ENCODE measurements around the gene VPS33B.

The VPS33B gene

DNA sequence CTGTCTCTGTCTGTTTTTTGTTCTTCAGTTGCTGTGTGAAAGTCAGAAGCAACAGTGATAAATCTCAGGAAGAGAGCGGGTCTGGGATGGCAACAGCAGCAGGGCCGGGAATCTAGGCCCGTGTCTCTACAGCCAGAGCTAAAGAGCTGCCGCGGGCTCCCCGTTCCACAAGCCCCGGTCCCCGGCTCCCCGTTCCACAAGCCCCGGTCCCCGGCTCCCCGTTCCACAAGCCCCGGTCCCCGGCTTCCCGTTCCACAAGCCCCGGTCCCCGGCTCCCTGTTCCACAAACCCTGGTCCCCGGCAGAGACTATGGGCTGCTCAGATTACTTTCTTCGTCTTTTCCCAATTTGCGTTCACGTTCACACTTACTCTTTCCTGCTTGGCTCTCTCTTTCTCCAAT lies 48.2 kb downstream of the VPS33B start:
- DNase-seq (ENCODE audit: low spot score), result no peak

DNA sequence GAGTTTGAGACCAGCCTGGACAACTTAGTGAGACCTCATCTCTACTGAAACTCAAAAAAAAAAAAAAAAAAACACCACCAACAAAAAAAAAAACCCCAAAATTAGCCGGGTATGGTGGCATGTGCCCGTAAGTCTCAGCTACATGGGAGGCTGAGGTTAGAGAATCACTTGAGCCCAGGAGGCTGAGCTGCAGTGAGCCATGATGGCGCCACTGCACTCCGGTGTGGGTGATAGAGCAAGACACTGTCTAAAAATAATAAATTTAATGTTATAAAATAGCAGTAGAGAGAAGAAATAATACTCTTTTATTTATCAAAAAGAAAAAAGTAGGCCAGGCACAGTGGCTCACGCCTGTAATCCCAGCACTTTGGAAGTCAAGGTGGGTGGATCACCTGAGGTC lies 50.3 kb downstream of the VPS33B start:
- no peak for DNase-seq (ENCODE audit: low spot score)

DNA sequence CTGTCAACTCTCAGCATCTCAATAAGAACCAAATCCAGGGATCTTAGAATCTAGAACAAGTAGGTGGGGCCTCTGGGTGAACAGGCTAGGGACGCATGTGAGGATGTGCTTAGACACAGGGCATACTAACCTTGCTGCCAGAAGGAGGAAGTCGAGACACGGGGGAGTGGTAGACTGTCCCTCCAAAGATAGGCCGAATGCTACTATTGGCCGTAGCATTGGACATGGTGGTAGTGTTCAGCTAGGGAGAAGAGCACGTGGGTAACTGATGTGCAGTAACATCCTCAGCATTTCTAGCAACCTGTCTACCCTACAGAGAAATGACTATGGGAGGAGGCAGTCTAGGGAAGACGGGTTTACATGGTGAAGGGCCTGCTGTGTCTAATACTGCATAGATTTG lies 52.1 kb downstream of the VPS33B start:
- no peak for DNase-seq (ENCODE audit: low spot score)

DNA sequence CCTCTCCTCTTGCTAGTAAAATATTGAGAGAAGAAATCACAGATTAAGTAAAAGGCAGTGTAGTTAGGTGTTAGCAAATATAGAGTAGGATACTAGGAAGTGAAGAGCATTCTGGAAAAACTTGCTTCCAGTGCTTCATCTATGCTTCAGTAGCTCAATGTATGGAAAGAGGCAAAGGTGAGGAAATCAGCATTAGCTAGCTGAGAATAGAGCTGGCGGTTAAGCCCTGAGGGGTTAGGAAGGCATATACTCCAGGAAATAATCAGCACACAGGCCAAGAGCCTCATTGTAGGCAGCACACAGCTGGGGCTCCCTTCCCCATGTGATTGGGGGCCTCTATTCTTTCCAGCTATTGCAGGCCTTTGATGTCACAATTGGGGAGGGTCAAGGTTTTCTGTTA lies 54.0 kb downstream of the VPS33B start:
- no peak for DNase-seq (ENCODE audit: low spot score)

DNA sequence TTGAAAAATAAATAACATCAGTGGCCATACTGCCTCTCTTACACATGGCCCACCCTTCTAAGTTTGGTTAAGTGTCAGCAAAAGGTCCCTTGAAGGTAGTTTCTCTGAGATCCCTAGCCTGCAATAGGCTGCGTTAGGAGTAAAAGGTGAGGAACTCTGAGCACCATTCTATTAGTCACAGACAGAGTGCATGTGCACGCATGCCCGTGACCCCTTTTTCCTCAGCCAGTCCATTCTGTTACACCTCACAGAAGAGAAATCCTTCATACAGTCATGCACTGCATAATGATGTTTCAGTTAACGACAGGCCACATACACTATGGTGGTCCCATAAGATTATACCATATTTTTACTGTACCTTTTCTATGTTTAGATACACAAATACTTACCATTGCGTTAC lies 55.2 kb downstream of the VPS33B start:
- DNase-seq (ENCODE audit: low spot score), result no peak

DNA sequence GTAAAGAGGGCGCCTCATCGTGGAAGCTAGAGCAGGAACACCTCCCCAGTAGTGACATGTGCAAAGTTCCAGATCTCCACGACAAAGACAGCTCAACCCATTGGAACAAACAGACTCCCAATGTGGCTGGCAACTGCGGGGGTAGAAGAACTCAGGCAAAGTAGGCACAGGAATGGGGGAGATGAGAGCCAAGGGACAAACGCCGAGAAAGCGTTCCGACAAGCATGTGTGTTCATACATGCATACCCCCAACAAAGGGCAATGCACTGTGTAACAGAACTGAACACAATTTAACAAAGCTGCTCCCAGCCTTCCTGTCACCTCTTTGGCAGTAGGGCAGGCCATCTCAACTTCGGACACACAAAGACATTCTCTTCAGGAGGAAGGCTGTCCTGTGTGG lies 56.1 kb downstream of the VPS33B start:
- no peak for DNase-seq (ENCODE audit: low spot score)

DNA sequence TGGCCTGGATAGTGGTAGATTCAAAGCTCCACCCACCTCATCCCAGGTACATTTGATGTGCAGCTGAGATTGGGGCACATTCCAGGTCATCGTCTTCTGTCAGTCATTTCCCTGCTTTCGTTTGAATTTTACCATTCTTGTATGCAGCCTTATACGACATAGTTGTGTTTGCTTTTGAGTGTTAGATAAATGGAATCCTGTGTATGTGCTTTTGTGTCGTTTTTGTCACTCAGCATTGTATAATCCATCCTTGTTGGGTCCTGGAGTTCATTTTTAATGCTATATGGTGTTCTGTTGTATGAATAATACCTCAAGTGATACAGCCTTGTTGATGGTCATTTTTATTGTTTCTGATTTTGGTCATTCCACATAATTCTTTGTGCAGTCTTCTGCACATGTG lies 60.4 kb downstream of the VPS33B start:
- DNase-seq (ENCODE audit: low spot score), result no peak

DNA sequence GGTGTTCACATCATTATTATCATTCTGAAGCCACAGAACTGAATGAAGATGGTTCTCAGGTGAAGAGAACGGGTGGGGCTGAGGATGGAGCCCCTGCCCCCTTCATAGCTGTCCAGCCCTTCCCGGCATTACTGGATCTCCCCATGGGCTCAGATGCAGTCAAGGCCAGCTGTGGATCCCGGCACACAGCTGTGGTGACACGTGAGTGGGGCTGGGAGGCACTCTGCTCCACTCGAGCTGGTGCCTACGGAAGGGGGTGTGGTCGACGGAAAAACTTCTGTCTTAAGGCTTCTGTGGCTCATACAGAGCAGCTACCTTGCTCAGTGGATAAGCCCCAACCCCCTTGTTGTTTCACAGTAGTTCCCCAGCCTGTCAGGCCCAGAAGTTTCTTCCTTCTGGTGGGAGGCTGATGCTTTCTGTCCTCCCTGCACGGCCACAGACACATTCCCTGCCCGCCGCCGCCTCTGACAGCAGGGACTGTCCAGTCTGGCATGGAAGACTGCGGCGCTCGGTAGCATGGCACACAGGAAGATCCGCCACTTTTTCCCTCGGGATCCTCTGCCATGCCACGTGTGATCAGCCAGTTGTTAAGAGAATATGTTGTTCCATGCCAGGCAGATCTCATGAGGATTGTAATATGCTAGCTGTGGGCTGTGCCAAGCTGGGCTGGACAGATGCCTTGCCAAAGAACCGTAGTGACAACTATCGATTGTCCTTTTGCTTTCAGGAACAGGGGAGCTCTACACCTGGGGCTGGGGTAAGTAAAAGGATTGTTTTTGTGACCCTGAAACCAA lies 61.9 kb downstream of the VPS33B start:
- no peak for DNase-seq (ENCODE audit: low spot score)

DNA sequence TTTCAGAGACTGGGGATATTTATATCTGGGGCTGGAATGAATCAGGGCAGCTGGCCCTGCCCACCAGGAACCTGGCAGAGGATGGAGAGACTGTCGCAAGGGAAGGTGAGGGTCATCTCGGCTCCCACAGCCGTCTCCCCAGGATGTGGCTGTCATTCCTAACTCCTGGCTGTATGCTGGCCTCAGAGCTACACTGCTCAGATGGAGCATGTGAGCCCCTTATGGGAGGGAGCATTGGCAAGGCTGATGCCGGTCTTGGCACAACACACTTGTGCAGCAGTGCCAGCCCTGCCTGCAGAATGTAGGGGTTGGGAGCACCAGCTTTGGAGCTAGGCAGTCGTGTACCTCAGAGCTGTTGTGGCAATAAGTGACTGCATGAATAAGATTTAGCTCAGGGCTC lies 62.5 kb downstream of the VPS33B start:
- DNase-seq (ENCODE audit: low spot score), result peak; percentile 70

DNA sequence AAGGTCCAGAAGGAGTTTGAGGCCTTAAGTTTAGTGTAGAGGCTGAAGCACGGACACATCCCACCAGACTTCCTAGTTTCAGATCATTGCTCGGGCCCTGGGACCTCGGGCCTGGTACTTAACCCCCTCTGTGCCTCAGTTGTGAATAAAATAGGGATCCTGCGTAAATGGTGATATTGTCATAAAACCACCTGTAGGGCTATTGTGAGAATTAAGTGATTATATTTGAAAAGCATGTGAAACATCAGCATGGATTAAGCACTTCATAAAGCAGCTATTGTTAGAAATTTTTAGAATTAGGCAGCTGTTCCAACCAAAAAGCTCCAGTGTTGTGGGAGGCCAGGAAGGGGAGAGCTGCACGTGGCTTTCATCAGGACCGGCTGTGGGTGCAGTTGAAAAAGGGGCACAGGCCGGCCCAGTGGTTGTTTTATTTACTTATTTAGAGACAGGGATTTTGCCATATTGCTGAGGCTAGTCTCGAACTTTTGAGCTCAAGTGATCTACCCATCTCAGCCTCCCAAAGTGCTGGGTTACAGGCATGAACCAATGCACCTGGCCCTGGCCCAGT lies 63.3 kb downstream of the VPS33B start:
- DNase-seq (ENCODE audit: low spot score), result no peak

DNA sequence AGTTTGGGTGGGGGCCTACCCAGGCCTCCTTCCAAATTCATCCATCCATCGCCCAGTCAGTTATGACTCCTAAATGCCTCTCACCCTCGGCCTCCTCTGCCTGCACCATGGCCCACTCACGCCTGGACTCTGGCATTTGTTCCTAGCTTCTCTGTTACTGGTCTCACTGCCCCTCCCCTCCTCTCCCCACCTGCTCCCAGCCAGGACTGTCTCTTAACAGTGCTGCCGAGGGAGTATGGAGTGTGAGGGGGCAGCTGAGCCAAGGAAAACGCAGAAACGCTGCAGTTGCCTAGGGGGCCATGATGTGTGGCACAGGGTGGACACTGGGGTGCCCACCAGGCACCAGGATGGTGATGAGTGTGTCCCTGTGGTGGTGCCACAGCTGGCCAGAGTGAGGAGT lies 64.6 kb downstream of the VPS33B start:
- DNase-seq (ENCODE audit: low spot score), result no peak

DNA sequence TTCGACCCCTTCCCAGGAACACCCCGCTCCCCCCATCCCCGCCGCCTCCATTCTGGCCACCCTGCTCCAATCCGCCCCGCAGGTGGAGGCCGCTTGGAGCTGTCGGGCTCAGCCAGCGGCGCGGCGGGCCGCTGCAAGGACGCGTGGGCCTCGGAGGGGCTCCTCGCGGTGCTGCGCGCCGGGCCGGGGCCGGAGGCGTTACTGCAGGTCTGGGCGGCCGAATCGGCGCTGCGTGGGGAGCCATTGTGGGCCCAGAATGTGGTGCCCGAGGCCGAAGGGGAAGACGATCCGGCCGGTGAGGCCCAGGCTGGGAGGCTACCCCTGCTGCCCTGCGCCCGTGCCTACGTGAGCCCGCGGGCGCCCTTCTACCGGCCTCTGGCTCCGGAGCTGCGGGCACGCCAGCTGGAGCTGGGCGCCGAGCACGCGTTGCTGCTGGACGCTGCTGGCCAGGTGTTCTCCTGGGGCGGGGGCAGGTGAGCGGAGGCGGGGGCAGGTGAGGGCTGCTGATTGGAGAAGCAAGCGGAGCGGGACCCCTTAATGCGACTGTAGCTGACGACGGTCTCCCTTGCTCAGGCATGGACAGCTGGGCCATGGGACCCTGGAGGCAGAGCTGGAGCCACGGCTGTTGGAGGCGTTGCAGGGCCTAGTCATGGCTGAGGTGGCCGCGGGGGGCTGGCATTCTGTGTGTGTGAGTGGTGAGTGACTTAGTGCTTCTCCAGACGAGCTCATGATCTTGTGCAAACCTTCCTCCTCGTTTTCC lies 65.2 kb downstream of the VPS33B start:
- DNase-seq (ENCODE audit: low spot score), result peak; percentile 17

DNA sequence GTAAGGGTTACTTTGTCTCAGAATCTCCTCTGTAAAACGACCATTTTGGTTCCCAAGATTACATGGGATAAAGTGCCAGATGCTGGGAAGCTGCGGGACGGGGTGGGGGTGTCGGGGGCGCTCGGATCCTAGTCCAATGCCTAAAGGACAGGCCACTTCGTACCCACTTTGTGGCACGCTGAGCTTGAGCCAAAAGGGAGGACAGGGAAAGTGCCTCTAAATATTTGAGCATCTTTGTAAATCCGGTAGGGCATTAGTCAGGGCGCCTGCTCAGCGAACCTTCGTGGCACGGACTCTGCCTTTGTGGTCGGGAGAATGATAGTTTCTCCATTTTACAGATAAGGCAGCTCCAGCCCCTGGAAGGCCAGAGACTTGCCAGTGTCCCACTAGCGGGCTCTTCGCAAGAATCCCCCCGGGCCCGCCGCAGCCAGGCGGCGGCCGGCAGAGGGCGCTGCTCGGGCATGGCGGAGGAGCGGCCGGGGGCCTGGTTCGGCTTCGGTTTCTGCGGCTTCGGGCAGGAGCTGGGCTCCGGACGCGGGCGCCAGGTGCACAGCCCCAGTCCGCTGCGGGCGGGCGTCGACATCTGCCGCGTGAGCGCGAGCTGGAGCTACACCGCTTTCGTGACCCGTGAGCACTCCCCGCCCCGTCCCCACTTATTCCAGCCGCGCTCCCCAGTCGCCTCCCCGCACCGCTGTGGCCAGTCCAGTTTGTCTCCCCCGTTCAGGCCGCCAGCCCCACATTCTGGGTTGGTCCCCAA lies 65.9 kb downstream of the VPS33B start:
- DNase-seq (ENCODE audit: low spot score), result peak; percentile 89

DNA sequence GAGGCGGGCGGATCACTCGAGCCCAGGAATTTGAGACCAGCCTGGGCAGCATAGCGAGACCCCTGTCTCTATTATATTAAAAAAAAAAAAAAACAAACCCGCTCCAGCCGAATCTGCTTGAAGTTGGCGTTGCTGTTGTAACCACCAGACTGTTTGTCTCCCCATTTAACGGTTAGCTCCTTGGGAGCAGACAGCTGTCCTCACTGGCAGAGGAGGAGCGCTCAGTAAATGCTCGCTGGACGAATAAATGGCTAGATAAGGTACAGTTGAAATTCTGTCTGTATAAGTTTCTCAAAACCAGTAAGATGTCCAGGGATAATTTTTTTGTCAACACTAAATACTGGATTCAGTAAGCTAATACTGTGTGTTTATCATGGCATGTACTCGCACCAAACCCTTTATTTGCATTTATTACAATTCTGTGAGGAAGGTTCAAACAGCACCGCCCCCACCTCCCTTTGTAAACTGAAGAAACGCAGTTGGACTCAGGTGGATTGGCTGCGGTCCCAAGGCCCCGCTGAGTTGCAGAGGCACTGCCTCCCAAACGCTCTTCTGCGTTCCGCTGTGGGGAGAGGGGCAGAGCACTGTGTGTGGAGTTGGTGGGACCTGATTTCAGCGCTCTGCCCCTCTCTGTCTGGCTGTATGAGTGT lies 66.6 kb downstream of the VPS33B start:
- DNase-seq (ENCODE audit: low spot score), result no peak

DNA sequence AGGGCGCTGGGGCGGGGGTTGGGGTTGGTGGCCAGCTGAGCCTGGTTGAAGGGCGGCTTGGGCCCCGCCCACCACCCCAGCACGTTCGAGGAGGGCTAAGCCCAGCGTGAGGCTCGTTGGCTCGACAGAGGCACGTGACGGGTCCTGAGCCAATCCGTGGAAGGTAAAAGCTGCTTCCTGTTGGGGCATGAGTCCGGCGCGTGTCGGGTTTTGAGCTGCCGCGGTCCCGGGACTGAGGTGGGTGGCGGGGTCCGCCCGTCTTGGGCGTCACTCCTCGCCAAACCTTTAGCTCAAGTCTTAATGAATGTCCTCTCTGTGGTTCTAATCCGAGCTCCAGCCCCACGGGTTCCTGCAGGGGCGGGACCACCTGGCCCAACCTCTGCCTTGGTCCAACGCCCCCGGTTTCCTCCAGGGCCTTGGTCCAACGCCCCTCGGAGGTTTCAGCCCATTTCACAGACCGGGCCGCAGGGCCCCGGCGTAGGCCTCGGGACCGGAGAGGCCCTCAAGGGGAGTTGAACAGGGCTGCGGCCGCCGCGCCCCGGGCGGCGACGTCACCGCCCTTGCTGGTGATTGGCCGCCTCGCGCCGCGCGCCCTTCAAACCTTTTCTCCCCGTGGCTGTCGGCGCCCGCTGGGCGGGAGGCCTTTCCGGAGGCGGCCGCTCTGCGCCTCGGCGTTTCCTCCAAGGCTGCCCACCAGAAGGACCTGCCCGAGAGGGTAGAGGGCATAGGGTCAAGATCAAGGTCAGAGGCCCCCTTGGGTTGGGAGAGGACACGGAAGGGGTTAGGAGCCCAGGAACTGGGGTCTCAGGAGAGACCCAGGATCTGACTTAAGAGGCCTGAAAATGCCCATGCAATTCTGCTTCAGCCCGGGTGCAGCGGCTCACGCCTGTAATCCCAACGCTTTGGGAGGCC lies 67.4 kb downstream of the VPS33B start, which contains the start of gene RCCD1:
Gene RCCD1, plus strand, starts transcription at position 173 of the 912 bp plus-strand sequence. CDS start 1,851 bp downstream, outside the sequence.
- peak; percentile 98 for DNase-seq (ENCODE audit: low spot score)

DNA sequence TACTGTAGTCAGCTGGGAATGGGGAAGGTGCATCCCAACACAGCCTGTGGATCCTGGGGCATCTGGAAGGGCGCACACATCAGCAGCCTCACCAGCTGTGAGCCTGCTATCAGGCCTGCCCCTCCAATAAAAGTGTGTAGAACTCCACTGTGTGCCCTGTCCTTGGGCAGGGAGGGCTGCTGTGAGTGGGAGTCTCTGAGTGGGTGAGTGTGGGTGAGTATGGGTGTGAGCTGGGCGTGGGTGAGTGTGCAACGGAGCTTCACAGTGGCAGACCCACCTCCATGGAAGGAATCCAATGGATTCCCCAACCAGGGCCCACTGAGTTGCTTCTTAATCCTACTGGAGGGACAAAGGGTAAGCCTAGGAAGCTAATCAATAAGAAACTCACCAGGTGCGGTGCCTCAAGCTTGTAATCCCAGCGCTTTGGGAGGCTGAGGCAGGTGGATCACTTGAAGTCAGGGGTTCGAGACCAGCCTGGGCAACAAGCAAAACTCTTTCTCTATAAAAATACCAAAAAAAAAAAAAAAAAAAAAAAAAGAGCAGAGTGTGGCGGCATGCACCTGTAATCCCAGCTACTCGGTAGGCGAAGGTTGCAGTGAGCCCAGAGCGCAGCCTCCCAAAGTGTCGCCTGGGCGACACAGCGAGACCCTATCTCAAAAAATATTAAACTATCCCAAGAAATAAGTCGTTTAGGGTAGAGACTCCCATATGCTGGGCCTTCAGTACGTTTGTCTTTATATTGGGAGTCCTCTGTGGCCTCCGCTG lies 68.3 kb downstream of the VPS33B start:
- DNase-seq (ENCODE audit: low spot score), result no peak

DNA sequence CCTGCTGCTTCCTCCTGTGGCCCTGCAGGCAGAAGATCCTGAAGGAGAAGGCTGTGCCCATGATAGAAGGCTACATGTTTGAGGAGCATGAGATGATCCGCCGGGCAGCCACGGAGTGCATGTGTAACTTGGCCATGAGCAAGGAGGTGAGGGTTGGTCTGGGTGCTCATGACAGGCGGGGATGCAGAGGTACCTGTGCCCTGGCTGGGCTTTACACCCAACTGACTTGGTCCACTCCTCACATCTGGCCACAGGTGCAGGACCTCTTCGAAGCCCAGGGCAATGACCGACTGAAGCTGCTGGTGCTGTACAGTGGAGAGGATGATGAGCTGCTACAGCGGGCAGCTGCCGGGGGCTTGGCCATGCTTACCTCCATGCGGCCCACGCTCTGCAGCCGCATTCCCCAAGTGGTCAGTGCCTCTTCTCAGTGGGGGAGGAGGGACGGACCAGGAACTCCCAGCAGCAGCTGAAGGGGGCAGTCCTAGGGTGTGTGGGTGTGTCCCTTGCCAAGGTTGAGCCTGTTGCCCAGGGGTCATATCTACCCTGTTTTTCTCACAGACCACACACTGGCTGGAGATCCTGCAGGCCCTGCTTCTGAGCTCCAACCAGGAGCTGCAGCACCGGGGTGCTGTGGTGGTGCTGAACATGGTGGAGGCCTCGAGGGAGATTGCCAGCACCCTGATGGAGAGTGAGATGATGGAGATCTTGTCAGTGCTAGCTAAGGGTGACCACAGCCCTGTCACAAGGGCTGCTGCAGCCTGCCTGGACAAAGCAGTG lies 69.3 kb downstream of the VPS33B start:
- no peak for DNase-seq (ENCODE audit: low spot score)

DNA sequence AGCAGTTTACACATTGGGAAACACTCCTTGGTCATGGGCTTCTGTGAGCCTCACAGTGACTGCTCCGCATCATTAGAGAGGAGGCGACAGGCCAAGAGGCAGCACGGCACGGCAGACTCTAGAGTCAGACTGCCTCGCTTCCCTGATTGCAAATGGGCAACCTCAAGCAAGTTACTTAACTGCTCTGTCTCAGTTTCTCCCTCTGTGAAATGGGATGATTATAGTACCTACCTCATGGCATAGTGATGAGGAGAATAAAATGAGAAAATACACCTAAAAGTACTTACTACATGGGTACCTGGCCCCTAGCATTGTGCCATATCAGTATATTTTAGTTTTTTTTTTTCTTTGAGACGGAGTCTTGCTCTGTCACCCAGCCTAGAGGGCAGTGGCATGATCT lies 71.7 kb downstream of the VPS33B start:
- DNase-seq (ENCODE audit: low spot score), result no peak

DNA sequence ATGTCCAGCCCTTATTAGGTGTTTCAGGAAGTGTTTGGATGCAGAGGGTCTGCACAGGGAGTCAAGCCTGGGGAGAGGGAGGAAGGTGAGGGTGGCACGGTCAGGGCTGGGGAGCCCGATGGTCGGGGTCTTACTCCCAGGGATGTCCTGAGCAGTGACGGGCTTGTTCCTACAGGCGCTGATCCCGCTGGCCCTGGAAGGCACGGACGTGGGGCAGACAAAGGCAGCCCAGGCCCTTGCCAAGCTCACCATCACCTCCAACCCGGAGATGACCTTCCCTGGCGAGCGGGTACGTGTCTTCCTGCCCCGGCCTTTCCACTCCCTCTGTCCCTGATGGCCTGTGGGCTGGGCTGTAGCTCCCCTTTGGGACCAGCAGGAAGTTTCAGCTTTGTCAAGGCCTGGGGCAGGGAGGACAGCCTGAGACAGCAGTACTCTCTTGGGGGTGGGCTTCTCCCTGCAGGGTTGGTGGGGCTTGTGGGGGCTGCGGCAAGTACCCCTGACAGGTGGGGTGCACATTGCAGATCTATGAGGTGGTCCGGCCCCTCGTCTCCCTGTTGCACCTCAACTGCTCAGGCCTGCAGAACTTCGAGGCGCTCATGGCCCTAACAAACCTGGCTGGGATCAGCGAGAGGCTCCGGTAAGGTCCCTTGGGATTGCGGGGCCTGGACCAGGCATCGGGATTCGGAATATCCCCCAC lies 72.3 kb downstream of the VPS33B start:
- DNase-seq (ENCODE audit: low spot score), result no peak

Data from AG08395 (cell line).